Endothelial cell of umbilical vein (primary cell): ENCODE data around the gene MBD3L1. TPM values are rescaled to one million over a fixed set of nuclear protein-coding genes. Genes with fewer than 3 reads are reported as not detected.

ENCODE experiments used
- BruUV-seq: library from RNA; stranded (reverse); fragments of 400-500 nt; replicated peaks from 2 replicates; lab custom pipeline; 2021; lab: Mats Ljungman, UMichigan
- CTCF ChIA-PET: fragments of 300-600, 350-600 bp; sonication (Branson Sonifier 250); formaldehyde crosslinking; loops from one replicate; lab custom pipeline; 2021; ENCODE audit warnings: antibody characterized with exemption, inconsistent platforms; lab: Charles Lee
- POLR2A ChIA-PET: fragments of 300-600, 350-600 bp; sonication (Branson Sonifier 250); formaldehyde crosslinking; loops from one replicate; lab custom pipeline; 2021; ENCODE audit warnings: antibody characterized with exemption, inconsistent platforms; lab: Charles Lee
- DNase-seq: peaks from one replicate; pipeline ENCODE4 v3.0.0-alpha.2; 2011; ENCODE audit warnings: low read depth, low spot score
- FAIRE-seq: peaks from 2 replicates; lab custom pipeline; 2011; peaks lifted over from hg19 to GRCh38; lab: Jason Lieb, UNC
- H2AFZ ChIP-seq: 2 replicates; pipeline ENCODE4 v1.6.0; 2012; ENCODE audit warnings: low read depth, low read length, control low read depth, inconsistent platforms
- H3K27ac ChIP-seq: 2 replicates; pipeline ENCODE4 v1.5.1; 2011; ENCODE audit warnings: low read depth, mild to moderate bottlenecking, control low read depth, low read length, moderate library complexity; ENCODE audit not compliant: insufficient read depth
- H3K27me3 ChIP-seq, 2 experiments: 2 replicates each; pipeline versions ENCODE4 v1.6.0 to v1.6.1; 2011; ENCODE audit warnings: low read length in 2 of 2, mixed read lengths in 1 of 2; ENCODE audit not compliant: control insufficient read depth in 2 of 2, insufficient read depth in 2 of 2
- H3K36me3 ChIP-seq, 2 experiments: 2 replicates in 1 of 2; 3 replicates in 1 of 2; pipeline ENCODE4 v1.5.1; 2011; ENCODE audit warnings: low read length in 2 of 2, mild to moderate bottlenecking in 1 of 2, moderate library complexity in 1 of 2; ENCODE audit not compliant: control insufficient read depth in 2 of 2, insufficient read depth in 2 of 2; ENCODE audit errors: extremely low read depth in 1 of 2
- H3K4me1 ChIP-seq: 3 replicates; pipeline ENCODE4 v1.5.1; 2011; ENCODE audit warnings: mild to moderate bottlenecking, low read length; ENCODE audit not compliant: control insufficient read depth, insufficient read depth; ENCODE audit errors: extremely low read depth
- H3K4me2 ChIP-seq: 2 replicates; pipeline ENCODE4 v1.6.1; 2011; ENCODE audit warnings: low read length, control low read depth, mixed read lengths; ENCODE audit not compliant: insufficient read depth
- H3K4me3 ChIP-seq, 3 experiments: fragments of 200-600 bp in 1 of 3; sonication (generic), shearing (Covaris generic) in 1 of 3; replicated peaks in 1 of 3; 2 replicates each; pipeline ENCODE4 v1.5.1; 2011 to 2016; ENCODE audit warnings: control low read depth in 3 of 3, low read length in 3 of 3, mild to moderate bottlenecking in 2 of 3, inconsistent platforms in 1 of 3, low read depth in 1 of 3, moderate library complexity in 1 of 3; ENCODE audit not compliant: insufficient read depth in 1 of 3
- H3K79me2 ChIP-seq: 2 replicates; pipeline ENCODE4 v1.6.0; 2012; ENCODE audit warnings: low read length, inconsistent platforms; ENCODE audit not compliant: control insufficient read depth, insufficient read depth
- H3K9ac ChIP-seq: replicated peaks from 2 replicates; pipeline ENCODE3; 2011; ENCODE audit warnings: low read length, control low read depth; ENCODE audit not compliant: insufficient read depth; ENCODE audit errors: extremely low read depth
- H3K9me1 ChIP-seq: replicated peaks from 3 replicates; pipeline ENCODE4 v1.6.0; 2011; ENCODE audit warnings: mild to moderate bottlenecking, low read length; ENCODE audit not compliant: control insufficient read depth, insufficient read depth; ENCODE audit errors: extremely low read depth
- H3K9me3 ChIP-seq: replicated peaks from 2 replicates; pipeline ENCODE4 v1.5.1; 2012; ENCODE audit warnings: low read length, inconsistent platforms; ENCODE audit not compliant: control insufficient read depth, insufficient read depth
- H4K20me1 ChIP-seq: replicated peaks from 2 replicates; pipeline ENCODE3; 2011; ENCODE audit warnings: mild to moderate bottlenecking, low read length; ENCODE audit not compliant: control insufficient read depth, insufficient read depth; ENCODE audit errors: extremely low read depth
- EZH2 ChIP-seq: IDR thresholded peaks from 2 replicates; pipeline ENCODE4 v1.6.1; 2012; ENCODE audit warnings: borderline replicate concordance, low read depth, mild to moderate bottlenecking, moderate library complexity, low read length, inconsistent platforms; ENCODE audit not compliant: severe bottlenecking
- FOS ChIP-seq: IDR thresholded peaks from 2 replicates; pipeline ENCODE4 v1.6.1; 2011; ENCODE audit warnings: mild to moderate bottlenecking, low read length, moderate library complexity, borderline replicate concordance; ENCODE audit not compliant: insufficient read depth
- GATA2 ChIP-seq: IDR thresholded peaks from 2 replicates; pipeline ENCODE4 v1.7.0; 2011; ENCODE audit warnings: low read depth, mild to moderate bottlenecking, moderate library complexity, mixed read lengths, low read length; ENCODE audit not compliant: insufficient read length, insufficient read depth
- JUN ChIP-seq: IDR thresholded peaks from 2 replicates; pipeline ENCODE4 v1.6.1; 2011; ENCODE audit warnings: borderline replicate concordance, low read depth; ENCODE audit not compliant: insufficient read length, insufficient read depth
- MAX ChIP-seq: IDR thresholded peaks from 2 replicates; pipeline ENCODE4 v1.6.1; 2011; ENCODE audit not compliant: insufficient read depth, insufficient read length
- MYC ChIP-seq: IDR thresholded peaks from one replicate; pipeline ENCODE4 v1.6.1; 2011; ENCODE audit warnings: mild to moderate bottlenecking, low read depth, low read length
- POLR2A ChIP-seq: IDR thresholded peaks from 2 replicates; pipeline ENCODE4 v1.6.1; 2012; ENCODE audit warnings: low read depth, mild to moderate bottlenecking, control low read depth, low read length
- POLR2AphosphoS5 ChIP-seq: IDR thresholded peaks from 2 replicates; pipeline ENCODE4 v1.6.1; 2012; ENCODE audit warnings: low read depth, mild to moderate bottlenecking, control low read depth, low read length, moderate library complexity; ENCODE audit not compliant: insufficient read depth
- dilution Hi-C: fragments of 300-500 bp; cut with MboI; formaldehyde crosslinking; loops from one replicate; pipeline ENCODE4 v1.15.0; 2019; ENCODE audit warnings: low sequenced_read_pairs; ENCODE audit not compliant: extremely low pct_ligation_motif_present
- intact Hi-C: fragments of 100-400 bp; cut with micrococcal nuclease; formaldehyde crosslinking; loops from one replicate; pipeline ENCODE4 v1.10.0; 2022
- polyA plus RNA-seq, 4 experiments: library from polyadenylated mRNA; depleted of rRNA in 3 of 4; stranded (reverse) in 3 of 4; unstranded in 1 of 4; fragments of >200 nt; gene quantifications; 2 replicates each; pipeline versions ENCODE4 v1.2.1 to v1.2.3, GENCODE V29; 2011 to 2012; ENCODE audit warnings: missing spikeins in 1 of 4
- total RNA-seq: library from RNA; stranded (reverse); gene quantifications from 2 replicates; pipeline ENCODE4 v1.2.3, GENCODE V29; 2021
- TF ChIP-seq, protein P1 (sequence below), 2 donors: IDR thresholded peaks; 1 replicate in 1 of 2; 2 replicates in 1 of 2; pipeline ENCODE4 v1.5.1; 2011; ENCODE audit warnings: low read length in 2 of 2, mild to moderate bottlenecking in 2 of 2, moderate library complexity in 2 of 2, control low read depth in 1 of 2, inconsistent platforms in 1 of 2, low read depth in 1 of 2; ENCODE audit not compliant: insufficient read depth in 1 of 2; ENCODE audit errors: extremely low read depth in 1 of 2

Gene MBD3L1
- total and polyA plus RNA-seq, 2 donors (not counting 3 experiments of a cell fraction or from before 2014, with no cell fraction given) = not detected

- H3K4me1 ChIP-seq = no peaks in the 10 kb centered on the region
- CTCF ChIA-PET = no interaction called here
- H4K20me1 ChIP-seq = no peaks in the 10 kb centered on the region
- BruUV-seq = no TSS peak
- H3K9me1 ChIP-seq = no peaks in the 10 kb centered on the region
- no peaks in the 10 kb centered on the region for H3K9me3 ChIP-seq
- POLR2A ChIA-PET = no interaction called here
- TF ChIP-seq FOS = no peak
- TF ChIP-seq MAX = no peak
- TF ChIP-seq GATA2 = no peak
- no peak for TF ChIP-seq POLR2AphosphoS5
- no peak for TF ChIP-seq EZH2
- TF ChIP-seq POLR2A = no peak
- no peak for TF ChIP-seq JUN
- TF ChIP-seq, protein P1, sequence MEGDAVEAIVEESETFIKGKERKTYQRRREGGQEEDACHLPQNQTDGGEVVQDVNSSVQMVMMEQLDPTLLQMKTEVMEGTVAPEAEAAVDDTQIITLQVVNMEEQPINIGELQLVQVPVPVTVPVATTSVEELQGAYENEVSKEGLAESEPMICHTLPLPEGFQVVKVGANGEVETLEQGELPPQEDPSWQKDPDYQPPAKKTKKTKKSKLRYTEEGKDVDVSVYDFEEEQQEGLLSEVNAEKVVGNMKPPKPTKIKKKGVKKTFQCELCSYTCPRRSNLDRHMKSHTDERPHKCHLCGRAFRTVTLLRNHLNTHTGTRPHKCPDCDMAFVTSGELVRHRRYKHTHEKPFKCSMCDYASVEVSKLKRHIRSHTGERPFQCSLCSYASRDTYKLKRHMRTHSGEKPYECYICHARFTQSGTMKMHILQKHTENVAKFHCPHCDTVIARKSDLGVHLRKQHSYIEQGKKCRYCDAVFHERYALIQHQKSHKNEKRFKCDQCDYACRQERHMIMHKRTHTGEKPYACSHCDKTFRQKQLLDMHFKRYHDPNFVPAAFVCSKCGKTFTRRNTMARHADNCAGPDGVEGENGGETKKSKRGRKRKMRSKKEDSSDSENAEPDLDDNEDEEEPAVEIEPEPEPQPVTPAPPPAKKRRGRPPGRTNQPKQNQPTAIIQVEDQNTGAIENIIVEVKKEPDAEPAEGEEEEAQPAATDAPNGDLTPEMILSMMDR (IDR thresholded peaks at IDR 0.05; ENCODE audit: extremely low read depth in 1 of 2, insufficient read depth in 1 of 2, low read depth in 1 of 2, low read length in 2 of 2) = no peak
- TF ChIP-seq MYC = no peak
- DNase-seq = no peak
- no peak overlapping the region for H2AFZ ChIP-seq
- H3K4me3 ChIP-seq = no peak overlapping the region
- dilution Hi-C loops (no loop called here), intact Hi-C loops (no loop called here)
- H3K36me3 ChIP-seq = no peaks in the 10 kb centered on the region
- H3K27ac ChIP-seq = no peak overlapping the region
- H3K27me3 ChIP-seq = no peaks in the 10 kb centered on the region
- H3K79me2 ChIP-seq = no peaks in the 10 kb centered on the region
- no peak overlapping the region for H3K4me2 ChIP-seq
- FAIRE-seq = no peak
- H3K9ac ChIP-seq = no peak overlapping the region
Measured at GRCh38 chr19:8827277-8827676, 4.9 kb upstream of the MBD3L1 start.
